GM12878 (cell line): ENCODE measurements around the gene DDX27. TPM values are rescaled to one million over a fixed set of nuclear protein-coding genes. Genes with fewer than 3 reads are reported as not detected.

Experiments used
- EP300 ChIP-seq, 2 experiments: fragments of 150-350 bp in 1 of 2; IDR thresholded peaks; 2 replicates each; pipeline ENCODE4 v1.6.1; 2011 to 2012; ENCODE audit warnings: low read depth in 2 of 2, low read length in 2 of 2, borderline replicate concordance in 1 of 2, improper control_type of control experiment in 1 of 2, inconsistent platforms in 1 of 2; ENCODE audit not compliant: control insufficient read depth in 1 of 2
- FOXM1 ChIP-seq: IDR thresholded peaks from 2 replicates; pipeline ENCODE4 v1.6.1; 2012; ENCODE audit warnings: low read depth, mild to moderate bottlenecking, inconsistent platforms, low read length, moderate library complexity
- GATAD2B ChIP-seq: fragments of 450-650 bp; conservative IDR thresholded peaks from 2 replicates; pipeline ENCODE4 v1.6.1; 2017; ENCODE audit warnings: low read depth, mild to moderate bottlenecking, moderate library complexity
- NBN ChIP-seq: fragments of 450-650 bp; IDR thresholded peaks from 2 replicates; pipeline ENCODE4 v1.6.1; 2016
- NFIC ChIP-seq: IDR thresholded peaks from 2 replicates; pipeline ENCODE4 v1.6.1; 2012; ENCODE audit warnings: low read depth, mild to moderate bottlenecking, inconsistent platforms, low read length, moderate library complexity
- POLR2AphosphoS2 ChIP-seq: IDR thresholded peaks from 2 replicates; pipeline ENCODE4 v1.6.1; 2011; ENCODE audit warnings: low read depth, mild to moderate bottlenecking, low read length, improper control_type of control experiment, moderate library complexity
- RCOR1 ChIP-seq: conservative IDR thresholded peaks from 2 replicates; pipeline ENCODE4 v1.6.1; 2012; ENCODE audit warnings: low read depth, low read length, improper control_type of control experiment
- SMAD5 ChIP-seq: IDR thresholded peaks from 2 replicates; pipeline ENCODE4 v1.6.1; 2016; ENCODE audit warnings: antibody characterized with exemption, low read depth
- YY1 ChIP-seq: IDR thresholded peaks from 2 replicates; pipeline ENCODE4 v1.6.1; 2011; ENCODE audit warnings: low read depth, mild to moderate bottlenecking, low read length
- ZNF217 ChIP-seq: fragments of 450-650 bp; IDR thresholded peaks from 2 replicates; pipeline ENCODE4 v1.6.1; 2017; ENCODE audit warnings: antibody characterized with exemption, mild to moderate bottlenecking
- polyA plus RNA-seq, 11 experiments: library from polyadenylated mRNA; depleted of rRNA in 4 of 11; unstranded in 6 of 11; stranded (reverse) in 5 of 11; fragments of >200 nt; fragmentation: Nextera tagmentation in 4 of 11; fragmentation: Illumina TruSeq in 1 of 11; extraction: Ambion mirVana in 4 of 11; extraction: Trizol in 1 of 11; gene quantifications; 1 replicate in 1 of 11; 2 replicates in 10 of 11; pipeline versions ENCODE4 v1.2.1 to v1.2.3, GENCODE V29; 2011 to 2016; ENCODE audit warnings: inconsistent platforms in 2 of 11, missing spikeins in 2 of 11, low read depth in 1 of 11
- total RNA-seq, 4 experiments: library from RNA; depleted of rRNA in 3 of 4; stranded (reverse); fragments of >200 nt in 3 of 4; fragmentation: Illumina TruSeq in 1 of 4; extraction: Trizol in 1 of 4; gene quantifications; 2 replicates each; pipeline versions ENCODE4 v1.2.1 to v1.2.3, GENCODE V29; 2013 to 2021
- TF ChIP-seq, protein P1 (sequence below): IDR thresholded peaks from 2 replicates; pipeline ENCODE4 v1.6.1; 2012; ENCODE audit warnings: low read depth, low read length, improper control_type of control experiment
- TF ChIP-seq, protein P2 (sequence below): fragments of 450-650 bp; IDR thresholded peaks from 2 replicates; pipeline ENCODE4 v1.6.1; 2017; ENCODE audit warnings: antibody characterized with exemption, mild to moderate bottlenecking, moderate library complexity
- TF ChIP-seq, protein P3 (sequence below), 3 experiments: IDR thresholded peaks in 2 of 3; conservative IDR thresholded peaks in 1 of 3; 2 replicates each; pipeline ENCODE4 v1.5.1; 2011; ENCODE audit warnings: low read depth in 3 of 3, low read length in 3 of 3, mild to moderate bottlenecking in 3 of 3, control low read depth in 2 of 3, moderate library complexity in 2 of 3, inconsistent platforms in 1 of 3, mixed read lengths in 1 of 3; ENCODE audit not compliant: control insufficient read depth in 2 of 3, insufficient read depth in 1 of 3; ENCODE audit errors: extremely low read depth in 1 of 3
- TF ChIP-seq, protein P4 (sequence below): fragments of 450-650 bp; conservative IDR thresholded peaks from 2 replicates; pipeline ENCODE4 v1.6.1; 2017; ENCODE audit warnings: mild to moderate bottlenecking, moderate library complexity

The DDX27 gene
- total and polyA plus RNA-seq, 10 of the 15 experiments (the other 5 are each of a cell fraction or from before 2014, with no cell fraction given), result 19.8 to 78.8 (median 54.9) TPM

DNA sequence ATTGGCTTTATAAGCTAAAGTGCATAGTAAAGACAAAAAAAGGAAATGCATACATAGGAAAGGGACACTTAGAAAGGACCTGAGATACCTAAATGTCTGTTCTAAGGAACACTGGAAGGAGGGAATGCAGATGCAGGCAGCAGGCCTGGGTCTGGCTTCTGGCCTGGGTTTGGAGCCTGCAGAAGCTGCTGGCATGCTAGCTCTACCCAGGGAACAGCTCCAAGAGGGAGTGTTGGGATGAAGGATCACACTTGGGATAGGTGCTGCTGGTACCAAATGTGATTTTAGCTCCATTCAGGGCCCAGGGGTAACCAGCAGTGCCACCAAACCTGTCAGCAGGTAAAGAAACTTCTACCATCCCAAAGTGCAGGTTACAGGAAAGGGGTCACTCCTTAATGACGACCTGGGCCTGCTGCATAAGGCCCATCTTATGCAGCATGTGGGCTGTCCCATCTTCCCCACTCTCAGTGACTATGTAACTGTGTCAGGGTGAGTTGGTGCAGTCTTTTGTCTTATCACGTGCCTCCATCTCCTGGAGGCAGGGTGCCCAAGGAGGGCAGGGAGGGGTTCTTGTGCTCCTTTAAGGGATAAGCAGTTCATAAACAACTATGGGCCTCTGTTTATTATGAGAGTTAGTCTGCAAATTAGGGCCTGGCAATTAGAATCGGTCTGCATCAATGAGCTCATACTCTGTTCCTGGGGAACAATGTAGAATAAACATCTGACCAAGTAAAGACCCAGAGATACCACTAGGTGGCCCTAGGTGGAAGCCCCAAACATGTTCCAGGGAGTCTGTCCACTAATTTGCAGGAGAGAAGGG is 26.9 kb downstream of the DDX27 start (continued):
- TF ChIP-seq, protein P1, sequence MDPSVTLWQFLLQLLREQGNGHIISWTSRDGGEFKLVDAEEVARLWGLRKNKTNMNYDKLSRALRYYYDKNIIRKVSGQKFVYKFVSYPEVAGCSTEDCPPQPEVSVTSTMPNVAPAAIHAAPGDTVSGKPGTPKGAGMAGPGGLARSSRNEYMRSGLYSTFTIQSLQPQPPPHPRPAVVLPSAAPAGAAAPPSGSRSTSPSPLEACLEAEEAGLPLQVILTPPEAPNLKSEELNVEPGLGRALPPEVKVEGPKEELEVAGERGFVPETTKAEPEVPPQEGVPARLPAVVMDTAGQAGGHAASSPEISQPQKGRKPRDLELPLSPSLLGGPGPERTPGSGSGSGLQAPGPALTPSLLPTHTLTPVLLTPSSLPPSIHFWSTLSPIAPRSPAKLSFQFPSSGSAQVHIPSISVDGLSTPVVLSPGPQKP, result no peak
- TF ChIP-seq, protein P2, sequence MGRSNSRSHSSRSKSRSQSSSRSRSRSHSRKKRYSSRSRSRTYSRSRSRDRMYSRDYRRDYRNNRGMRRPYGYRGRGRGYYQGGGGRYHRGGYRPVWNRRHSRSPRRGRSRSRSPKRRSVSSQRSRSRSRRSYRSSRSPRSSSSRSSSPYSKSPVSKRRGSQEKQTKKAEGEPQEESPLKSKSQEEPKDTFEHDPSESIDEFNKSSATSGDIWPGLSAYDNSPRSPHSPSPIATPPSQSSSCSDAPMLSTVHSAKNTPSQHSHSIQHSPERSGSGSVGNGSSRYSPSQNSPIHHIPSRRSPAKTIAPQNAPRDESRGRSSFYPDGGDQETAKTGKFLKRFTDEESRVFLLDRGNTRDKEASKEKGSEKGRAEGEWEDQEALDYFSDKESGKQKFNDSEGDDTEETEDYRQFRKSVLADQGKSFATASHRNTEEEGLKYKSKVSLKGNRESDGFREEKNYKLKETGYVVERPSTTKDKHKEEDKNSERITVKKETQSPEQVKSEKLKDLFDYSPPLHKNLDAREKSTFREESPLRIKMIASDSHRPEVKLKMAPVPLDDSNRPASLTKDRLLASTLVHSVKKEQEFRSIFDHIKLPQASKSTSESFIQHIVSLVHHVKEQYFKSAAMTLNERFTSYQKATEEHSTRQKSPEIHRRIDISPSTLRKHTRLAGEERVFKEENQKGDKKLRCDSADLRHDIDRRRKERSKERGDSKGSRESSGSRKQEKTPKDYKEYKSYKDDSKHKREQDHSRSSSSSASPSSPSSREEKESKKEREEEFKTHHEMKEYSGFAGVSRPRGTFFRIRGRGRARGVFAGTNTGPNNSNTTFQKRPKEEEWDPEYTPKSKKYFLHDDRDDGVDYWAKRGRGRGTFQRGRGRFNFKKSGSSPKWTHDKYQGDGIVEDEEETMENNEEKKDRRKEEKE, result no peak
- no peak for TF ChIP-seq ZNF217
- TF ChIP-seq, protein P3, sequence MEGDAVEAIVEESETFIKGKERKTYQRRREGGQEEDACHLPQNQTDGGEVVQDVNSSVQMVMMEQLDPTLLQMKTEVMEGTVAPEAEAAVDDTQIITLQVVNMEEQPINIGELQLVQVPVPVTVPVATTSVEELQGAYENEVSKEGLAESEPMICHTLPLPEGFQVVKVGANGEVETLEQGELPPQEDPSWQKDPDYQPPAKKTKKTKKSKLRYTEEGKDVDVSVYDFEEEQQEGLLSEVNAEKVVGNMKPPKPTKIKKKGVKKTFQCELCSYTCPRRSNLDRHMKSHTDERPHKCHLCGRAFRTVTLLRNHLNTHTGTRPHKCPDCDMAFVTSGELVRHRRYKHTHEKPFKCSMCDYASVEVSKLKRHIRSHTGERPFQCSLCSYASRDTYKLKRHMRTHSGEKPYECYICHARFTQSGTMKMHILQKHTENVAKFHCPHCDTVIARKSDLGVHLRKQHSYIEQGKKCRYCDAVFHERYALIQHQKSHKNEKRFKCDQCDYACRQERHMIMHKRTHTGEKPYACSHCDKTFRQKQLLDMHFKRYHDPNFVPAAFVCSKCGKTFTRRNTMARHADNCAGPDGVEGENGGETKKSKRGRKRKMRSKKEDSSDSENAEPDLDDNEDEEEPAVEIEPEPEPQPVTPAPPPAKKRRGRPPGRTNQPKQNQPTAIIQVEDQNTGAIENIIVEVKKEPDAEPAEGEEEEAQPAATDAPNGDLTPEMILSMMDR (IDR thresholded peaks at IDR 0.05 in 2 of 3, conservative IDR thresholded peaks at IDR 0.05 in 1 of 3; ENCODE audit: control insufficient read depth in 2 of 3, extremely low read depth in 1 of 3, insufficient read depth in 1 of 3, low read depth in 3 of 3, low read length in 3 of 3), result peak; percentile 65 to 76 (median 76)
- TF ChIP-seq YY1, result peak; percentile 46; the same call in 1 of the 2 replicates
- TF ChIP-seq GATAD2B, result no peak
- no peak for TF ChIP-seq NBN
- peak; percentile 25; the same call in 1 of the 2 replicates for TF ChIP-seq SMAD5
- TF ChIP-seq, protein P4, sequence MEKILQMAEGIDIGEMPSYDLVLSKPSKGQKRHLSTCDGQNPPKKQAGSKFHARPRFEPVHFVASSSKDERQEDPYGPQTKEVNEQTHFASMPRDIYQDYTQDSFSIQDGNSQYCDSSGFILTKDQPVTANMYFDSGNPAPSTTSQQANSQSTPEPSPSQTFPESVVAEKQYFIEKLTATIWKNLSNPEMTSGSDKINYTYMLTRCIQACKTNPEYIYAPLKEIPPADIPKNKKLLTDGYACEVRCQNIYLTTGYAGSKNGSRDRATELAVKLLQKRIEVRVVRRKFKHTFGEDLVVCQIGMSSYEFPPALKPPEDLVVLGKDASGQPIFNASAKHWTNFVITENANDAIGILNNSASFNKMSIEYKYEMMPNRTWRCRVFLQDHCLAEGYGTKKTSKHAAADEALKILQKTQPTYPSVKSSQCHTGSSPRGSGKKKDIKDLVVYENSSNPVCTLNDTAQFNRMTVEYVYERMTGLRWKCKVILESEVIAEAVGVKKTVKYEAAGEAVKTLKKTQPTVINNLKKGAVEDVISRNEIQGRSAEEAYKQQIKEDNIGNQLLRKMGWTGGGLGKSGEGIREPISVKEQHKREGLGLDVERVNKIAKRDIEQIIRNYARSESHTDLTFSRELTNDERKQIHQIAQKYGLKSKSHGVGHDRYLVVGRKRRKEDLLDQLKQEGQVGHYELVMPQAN, result no peak
- TF ChIP-seq EP300 (IDR thresholded peaks at IDR 0.05; ENCODE audit: borderline replicate concordance in 1 of 2, control insufficient read depth in 1 of 2, low read depth in 2 of 2, low read length in 2 of 2), result no peak
- TF ChIP-seq POLR2AphosphoS2, result 0 out of 2 replicates have a peak, but pooled peaks have one; percentile 35
- TF ChIP-seq FOXM1, result no peak
- no peak for TF ChIP-seq NFIC
- no peak for TF ChIP-seq RCOR1
